Bronchial smooth muscle cell (primary cell): ENCODE results near the gene FBXO15. TPM values are rescaled to one million over a fixed set of nuclear protein-coding genes. Genes with fewer than 3 reads are reported as not detected.

ENCODE experiments used
- total RNA-seq: library from RNA; depleted of rRNA; stranded (reverse); fragments of >200 nt; gene quantifications from 2 replicates; pipeline ENCODE4 v1.2.1, GENCODE V29; 2014

Gene FBXO15, protein sequence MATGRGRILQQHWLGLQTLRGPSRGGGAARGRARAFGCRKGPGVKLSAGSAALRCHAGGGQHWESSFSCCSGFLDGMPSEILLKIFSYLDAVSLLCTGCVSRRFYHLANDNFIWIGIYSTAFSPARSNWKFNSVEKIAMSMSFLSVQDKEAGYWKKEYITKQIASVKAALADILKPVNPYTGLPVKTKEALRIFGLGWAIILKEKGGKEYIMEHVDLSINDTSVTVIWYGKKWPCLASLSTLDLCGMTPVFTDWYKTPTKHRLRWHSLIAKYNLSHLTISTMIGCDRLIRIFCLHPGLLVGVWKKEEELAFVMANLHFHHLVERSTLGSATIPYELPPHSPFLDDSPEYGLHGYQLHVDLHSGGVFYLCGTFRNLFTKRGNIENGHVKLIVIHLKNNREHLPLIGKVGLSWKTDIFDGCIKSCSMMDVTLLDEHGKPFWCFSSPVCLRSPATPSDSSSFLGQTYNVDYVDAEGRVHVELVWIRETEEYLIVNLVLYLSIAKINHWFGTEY
- 0.79 and 2.1 TPM in 2 replicates for total RNA-seq

DNA sequence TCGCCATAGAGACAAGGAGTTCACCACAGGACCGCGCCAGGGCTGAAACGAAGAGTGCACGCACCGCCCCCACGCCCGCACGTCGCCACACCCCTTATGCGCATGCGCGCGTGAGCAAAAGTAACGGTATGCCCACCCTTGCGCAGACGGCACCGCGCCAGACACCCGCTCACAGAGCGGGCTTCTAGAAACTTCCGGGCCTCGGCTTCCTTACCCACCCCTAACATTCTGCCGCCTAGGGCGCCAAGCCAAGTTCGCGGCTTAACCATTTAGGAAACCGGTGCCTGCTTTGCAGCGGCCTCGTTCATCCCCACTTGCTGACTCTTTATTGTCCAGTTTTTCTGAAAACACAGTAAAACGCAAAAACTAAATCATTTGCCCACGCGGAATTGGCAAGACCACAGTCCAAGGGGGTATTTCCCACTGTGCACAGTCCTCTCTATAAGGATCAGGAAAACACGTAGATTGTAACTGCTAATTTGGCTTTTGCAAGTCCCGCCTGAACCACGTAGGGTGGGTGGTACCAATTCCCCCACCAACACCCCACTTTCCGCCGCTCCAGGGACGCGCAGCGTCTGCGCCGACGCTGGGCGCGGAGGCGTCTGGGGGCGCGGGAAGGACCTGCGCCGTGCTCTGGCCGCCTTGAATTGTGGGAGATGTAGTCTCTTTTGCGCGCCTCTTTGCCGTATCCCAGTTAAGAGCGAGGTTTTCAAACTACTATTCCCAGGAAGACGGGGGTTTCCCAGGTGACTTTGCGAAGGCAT, at the start of gene FBXO15, which contains the start of gene TIMM21:
Gene FBXO15, minus strand, starts transcription at position 56 of the 764 bp plus-strand sequence. Its CDS starts 49 bp downstream, at position 7.
Gene TIMM21, plus strand, starts transcription at position 745 of the 764 bp plus-strand sequence. CDS start 286 bp downstream, outside the sequence.

Other genes with a start within 250 kb of the FBXO15 start
- gene TIMM21, start 689 bp upstream of the FBXO15 start, total RNA-seq = 23.2 and 25.6 TPM in 2 replicates
- gene CYB5A, start 144.1 kb upstream of the FBXO15 start, total RNA-seq = 57.2 and 85.2 TPM in 2 replicates
- under 0.01 TPM in 1 of 2 replicates, not detected in the other for gene C18orf63, start 168.0 kb upstream of the FBXO15 start, total RNA-seq